Measurements from ENCODE around the gene GET4. TPM values are rescaled to one million over a fixed set of nuclear protein-coding genes. Genes with fewer than 3 reads are reported as not detected.

GET4 gene
- total and polyA plus RNA-seq, 4 donors = 19.5 to 34.7 (median 27.3) TPM

- Histone ChIP-seq H3K4me1 (ENCODE audit: control insufficient read depth in 4 of 4, insufficient read depth in 4 of 4, low read length in 3 of 4) (peaks cover 2 to 14% (median 7%) of the 10 kb centered on the region in 4 donors), H3K4me3 (ENCODE audit: low read depth in 1 of 3, low read length in 3 of 3) (no peak overlapping the region), H3K27me3 (ENCODE audit: control insufficient read depth in 4 of 4, insufficient read depth in 4 of 4, low read length in 3 of 4) (no peaks in the 10 kb centered on the region), H3K9ac (ENCODE audit: low read depth in 1 of 2, low read length in 2 of 2) (no peak overlapping the region), H3K27ac (ENCODE audit: low read depth in 1 of 2, low read length in 2 of 2) (no peak overlapping the region), H3K9me3 (ENCODE audit: control insufficient read depth in 4 of 4, low read length in 3 of 4) (no peaks in the 10 kb centered on the region), H3K36me3 (ENCODE audit: control insufficient read depth in 4 of 4, insufficient read depth in 3 of 4, low read depth in 1 of 4, low read length in 3 of 4) (peaks cover 3 to 12% (median 6%) of the 10 kb centered on the region in 4 donors)
- TF ChIP-seq NR2F2 (IDR thresholded peaks at IDR 0.05) (no peak), RAD21 (IDR thresholded peaks at IDR 0.05) (no peak), ZBTB33 (IDR thresholded peaks at IDR 0.05) (no peak), EGR1 (IDR thresholded peaks at IDR 0.05; ENCODE audit: low read depth in 2 of 2) (no peak), FOXA2 (IDR thresholded peaks at IDR 0.05) (no peak), CTCF (IDR thresholded peaks at IDR 0.05; ENCODE audit: low read depth, low read length, missing input control) (no peak), HNF4A (conservative IDR thresholded peaks at IDR 0.05) (no peak), GABPA (IDR thresholded peaks at IDR 0.05 in 1 of 2, conservative IDR thresholded peaks at IDR 0.05 in 1 of 2) (no peak), SP1 (IDR thresholded peaks at IDR 0.05) (no peak)
- WGBS = 65% methylated on average over 8 of the region's 8 CpGs
- DNase-seq (ENCODE audit: low spot score) = no peak
Observed at GRCh38 chr7:901041-901387, 24.7 kb downstream of the GET4 start.

- Histone ChIP-seq H3K27ac (ENCODE audit: low read depth in 1 of 2, low read length in 2 of 2) (no peak overlapping the region), H3K36me3 (ENCODE audit: control insufficient read depth in 4 of 4, insufficient read depth in 3 of 4, low read depth in 1 of 4, low read length in 3 of 4) (peaks cover under 1 to 7% (median 3%) of the 10 kb centered on the region in 4 donors), H3K9ac (ENCODE audit: low read depth in 1 of 2, low read length in 2 of 2) (no peak overlapping the region), H3K4me3 (ENCODE audit: low read depth in 1 of 3, low read length in 3 of 3) (no peak overlapping the region), H3K27me3 (ENCODE audit: control insufficient read depth in 4 of 4, insufficient read depth in 4 of 4, low read length in 3 of 4) (no peaks in the 10 kb centered on the region), H3K9me3 (ENCODE audit: control insufficient read depth in 4 of 4, low read length in 3 of 4) (no peaks in the 10 kb centered on the region), H3K4me1 (ENCODE audit: control insufficient read depth in 4 of 4, insufficient read depth in 4 of 4, low read length in 3 of 4) (peaks cover 2 to 14% (median 7%) of the 10 kb centered on the region in 4 donors)
- no peak for TF ChIP-seq FOXA1 (IDR thresholded peaks at IDR 0.05)
- TF ChIP-seq HNF4A (conservative IDR thresholded peaks at IDR 0.05) = peak; percentile 28 to 34
- peak; percentile 47 to 58 for TF ChIP-seq RXRA (IDR thresholded peaks at IDR 0.05)
- peak; percentile 55 for TF ChIP-seq SP1 (IDR thresholded peaks at IDR 0.05)
- 39% methylated on average over 24 of the region's 24 CpGs for WGBS
- DNase-seq (ENCODE audit: low spot score) = peak; percentile 97
Observed at GRCh38 chr7:901388-902154, 25.2 kb downstream of the GET4 start.

- DNase-seq (ENCODE audit: low spot score) = no peak
- Histone ChIP-seq H3K9ac (ENCODE audit: low read depth in 1 of 2, low read length in 2 of 2) (no peak overlapping the region), H3K4me1 (ENCODE audit: control insufficient read depth in 4 of 4, insufficient read depth in 4 of 4, low read length in 3 of 4) (peaks cover 2 to 13% (median 7%) of the 10 kb centered on the region in 4 donors), H3K36me3 (ENCODE audit: control insufficient read depth in 4 of 4, insufficient read depth in 3 of 4, low read depth in 1 of 4, low read length in 3 of 4) (peaks cover 0 to 2% (median 0%) of the 10 kb centered on the region in 4 donors), H3K27me3 (ENCODE audit: control insufficient read depth in 4 of 4, insufficient read depth in 4 of 4, low read length in 3 of 4) (no peaks in the 10 kb centered on the region), H3K4me3 (ENCODE audit: low read depth in 1 of 3, low read length in 3 of 3) (no peak overlapping the region), H3K9me3 (ENCODE audit: control insufficient read depth in 4 of 4, low read length in 3 of 4) (no peaks in the 10 kb centered on the region), H3K27ac (ENCODE audit: low read depth in 1 of 2, low read length in 2 of 2) (no peak overlapping the region)
- WGBS = 85% methylated on average over 22 of the region's 22 CpGs
- TF ChIP-seq YY1 (IDR thresholded peaks at IDR 0.05) = no peak
- no peak for TF ChIP-seq ZBTB33 (IDR thresholded peaks at IDR 0.05)
- no peak for TF ChIP-seq REST (IDR thresholded peaks at IDR 0.05)
- TF ChIP-seq FOXA1 (IDR thresholded peaks at IDR 0.05) = no peak
- no peak for TF ChIP-seq SP1 (IDR thresholded peaks at IDR 0.05)
- TF ChIP-seq MAX (IDR thresholded peaks at IDR 0.05) = no peak
- TF ChIP-seq JUND (IDR thresholded peaks at IDR 0.05) = no peak
- no peak for TF ChIP-seq HNF4G (IDR thresholded peaks at IDR 0.05)
- no peak for TF ChIP-seq TAF1 (conservative IDR thresholded peaks at IDR 0.05)
Observed at GRCh38 chr7:902996-903395, 26.6 kb downstream of the GET4 start.
